ENCODE results near the gene AKR1C8. TPM values are rescaled to one million over a fixed set of nuclear protein-coding genes. Genes with fewer than 3 reads are reported as not detected.
A peak's percentile ranks its signal among the peaks of the same experiment; 100 is the strongest.

AKR1C8 gene
- total and polyA plus RNA-seq, 2 of the 13 experiments (the other 11 are each of a cell fraction or from before 2014, with no cell fraction given), result 0.12 TPM; not detected in 1

- TF ChIP-seq FOXP4 (CRISPR knock-in tag; IDR thresholded peaks at IDR 0.05) (peak; percentile 84), MXD3 (CRISPR knock-in tag; IDR thresholded peaks at IDR 0.05) (no peak), BRCA1 (CRISPR knock-in tag; IDR thresholded peaks at IDR 0.05) (no peak), ZSCAN20 (CRISPR knock-in tag; IDR thresholded peaks at IDR 0.05; ENCODE audit: borderline replicate concordance) (no peak), KDM6A (CRISPR knock-in tag; IDR thresholded peaks at IDR 0.05; ENCODE audit: low read depth) (no peak; the same call in 1 of the 2 replicates), SETDB1 (CRISPR knock-in tag; IDR thresholded peaks at IDR 0.05; ENCODE audit: borderline replicate concordance) (no peak), ATF2 (CRISPR knock-in tag; IDR thresholded peaks at IDR 0.05) (peak; percentile 64; the same call in 1 of the 2 replicates), PREB (CRISPR knock-in tag; IDR thresholded peaks at IDR 0.05) (no peak), ZNF639 (CRISPR knock-in tag; conservative IDR thresholded peaks at IDR 0.05) (no peak), MYC (CRISPR knock-in tag; IDR thresholded peaks at IDR 0.05; ENCODE audit: borderline replicate concordance) (no peak), KDM5A (IDR thresholded peaks at IDR 0.05; ENCODE audit: borderline replicate concordance, low read length) (0 out of 2 replicates have a peak, but pooled peaks have one; percentile 12), ZNF7 (CRISPR knock-in tag; IDR thresholded peaks at IDR 0.05) (no peak), ETV5 (CRISPR knock-in tag; IDR thresholded peaks at IDR 0.05; ENCODE audit: borderline replicate concordance) (no peak; the same call in 1 of the 2 replicates), ZNF20 (CRISPR knock-in tag; IDR thresholded peaks at IDR 0.05) (no peak), ZNF12 (CRISPR knock-in tag; IDR thresholded peaks at IDR 0.05) (no peak), ZMYM4 (CRISPR knock-in tag; IDR thresholded peaks at IDR 0.05) (no peak), GATAD2A (CRISPR knock-in tag; IDR thresholded peaks at IDR 0.05) (peak; percentile 90), PBX2 (CRISPR knock-in tag; IDR thresholded peaks at IDR 0.05) (no peak), ZNF891 (CRISPR knock-in tag; IDR thresholded peaks at IDR 0.05) (no peak), ZNF512B (CRISPR knock-in tag; IDR thresholded peaks at IDR 0.05; ENCODE audit: borderline replicate concordance) (no peak)
Observed at GRCh38 chr10:5147981-5148677, 36.8 kb downstream of the AKR1C8 start (continued).

Data from HepG2 (cell line).